Measurements from ENCODE around the gene ROR1. TPM values are rescaled to one million over a fixed set of nuclear protein-coding genes. Genes with fewer than 3 reads are reported as not detected.

The ROR1 gene
- total RNA-seq, 6 experiments from 2014 or later, result 0.04 to 0.58 (median 0.37) TPM

GRCh38 chr1:64065571-64065970 is 291.8 kb downstream of the ROR1 start:
- Histone ChIP-seq H3K9me3 (no peaks in the 10 kb centered on the region), H3K27ac (no peak overlapping the region), H3K4me1 (no peaks in the 10 kb centered on the region), H3K27me3 (no peaks in the 10 kb centered on the region), H3K4me3 (no peak overlapping the region), H3K36me3 (no peaks in the 10 kb centered on the region)
- ATAC-seq (no peak), DNase-seq (no peak)
- WGBS (ENCODE audit: insufficient coverage, low coverage, low lambda C conversion rate, missing lambda C conversion rate), result 92% methylated on average over 2 of the region's 2 CpGs
- TF ChIP-seq CTCF (IDR thresholded peaks at IDR 0.05), result no peak
- no peak for TF ChIP-seq POLR2A (IDR thresholded peaks at IDR 0.05)
- intact Hi-C loops (cut with DNase I), result no loop called here

- DNase-seq (no peak), ATAC-seq (no peak)
- H3K9me3 ChIP-seq, result no peaks in the 10 kb centered on the region
- no peaks in the 10 kb centered on the region for H3K4me1 ChIP-seq
- 57% methylated on average over 4 of the region's 5 CpGs for WGBS (ENCODE audit: insufficient coverage, low coverage, low lambda C conversion rate, missing lambda C conversion rate)
- H3K36me3 ChIP-seq, result no peaks in the 10 kb centered on the region
- TF ChIP-seq CTCF (IDR thresholded peaks at IDR 0.05) (no peak), POLR2A (IDR thresholded peaks at IDR 0.05) (no peak)
- no peak overlapping the region for H3K27ac ChIP-seq
- intact Hi-C loops (cut with DNase I), result no loop called here
- H3K4me3 ChIP-seq, result no peak overlapping the region
- H3K27me3 ChIP-seq, result no peaks in the 10 kb centered on the region
These were observed 298.4 kb downstream of the ROR1 start for GRCh38 chr1:64072089-64072793.

GRCh38 chr1:64073705-64074104 is 299.9 kb downstream of the ROR1 start:
- no peak for TF ChIP-seq POLR2A (IDR thresholded peaks at IDR 0.05)
- no peak for TF ChIP-seq CTCF (IDR thresholded peaks at IDR 0.05)
- Histone ChIP-seq H3K27ac (no peak overlapping the region), H3K4me1 (no peaks in the 10 kb centered on the region), H3K4me3 (no peak overlapping the region), H3K27me3 (no peaks in the 10 kb centered on the region), H3K9me3 (no peaks in the 10 kb centered on the region), H3K36me3 (no peaks in the 10 kb centered on the region)
- intact Hi-C loops (cut with DNase I), result no loop called here
- DNase-seq (no peak), ATAC-seq (no peak)
- 44% methylated on average over 1 of the region's 2 CpGs for WGBS (ENCODE audit: insufficient coverage, low coverage, low lambda C conversion rate, missing lambda C conversion rate)

- Histone ChIP-seq H3K27ac (no peak overlapping the region), H3K4me3 (no peak overlapping the region), H3K36me3 (no peaks in the 10 kb centered on the region), H3K4me1 (no peaks in the 10 kb centered on the region), H3K27me3 (no peaks in the 10 kb centered on the region), H3K9me3 (no peaks in the 10 kb centered on the region)
- DNase-seq (no peak), ATAC-seq (no peak)
- TF ChIP-seq CTCF (IDR thresholded peaks at IDR 0.05), result no peak
- no peak for TF ChIP-seq POLR2A (IDR thresholded peaks at IDR 0.05)
- intact Hi-C loops (cut with DNase I), result no loop called here
- 82% methylated on average over 3 of the region's 4 CpGs for whole genome bisulfite sequencing (ENCODE audit: insufficient coverage, low coverage, low lambda C conversion rate, missing lambda C conversion rate)
These were observed 300.9 kb downstream of the ROR1 start for GRCh38 chr1:64074767-64075166.

Measured in right lobe of liver (tissue), 6 donors.